ENCODE data around the gene GSTM5. TPM values are rescaled to one million over a fixed set of nuclear protein-coding genes. Genes with fewer than 3 reads are reported as not detected.
A peak's percentile ranks its signal among the peaks of the same experiment; 100 is the strongest.
"Not testable (repeated sequence)": the region's sequence is repeated elsewhere in the genome, so short reads cannot be mapped to it uniquely, and the experiment has no call there.

GSTM5 gene
- total RNA-seq, 6 experiments from 2014 or later = 0.19 to 0.54 (median 0.31) TPM; not detected in 1

DNA sequence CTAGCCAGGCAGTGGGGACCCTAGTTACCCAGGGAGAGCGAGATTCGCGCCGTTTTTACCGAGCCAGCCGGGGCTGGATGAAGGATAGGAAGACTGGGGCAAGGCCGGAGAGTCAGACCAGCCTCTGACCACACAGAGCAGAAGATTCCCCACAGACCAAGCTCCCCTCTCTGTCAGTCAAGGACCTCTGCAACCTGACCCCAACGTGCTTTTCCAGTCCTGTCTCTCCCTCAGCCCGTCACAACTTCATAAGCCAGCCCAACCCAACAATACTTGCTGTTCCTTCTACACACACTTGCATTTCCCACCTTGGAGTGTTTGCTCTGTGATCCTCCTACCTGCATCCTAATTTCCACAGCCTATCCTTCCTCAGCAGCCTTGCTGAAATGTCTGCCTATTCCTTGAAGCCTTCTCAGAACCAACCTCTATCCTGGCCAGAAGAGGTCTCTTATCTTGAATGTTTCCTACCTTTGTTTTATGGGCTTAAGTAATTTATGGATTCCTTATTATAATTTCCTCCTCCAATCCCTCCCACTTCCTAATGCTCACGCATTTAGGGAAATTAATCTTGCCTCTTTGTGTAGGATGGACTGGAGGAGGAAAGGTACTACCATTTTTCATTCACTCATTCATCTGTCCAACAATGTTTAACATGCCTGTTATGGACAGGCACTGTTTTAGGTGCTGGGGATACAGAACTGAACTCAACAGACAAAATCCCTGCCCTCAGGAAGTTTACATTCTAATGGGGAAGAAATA is 28.7 kb downstream of the GSTM5 start, which contains the start of gene GSTM3:
Gene GSTM3 (minus strand): TSS at position 424 of the 759 bp plus-strand sequence. CDS start 751 bp downstream, outside the sequence.
- peaks cover 0 to 11% (median 2%) of the 10 kb centered on the region in 4 donors for H3K4me1 ChIP-seq
- H3K27ac ChIP-seq = peak within 1 kb of the TSS in 1 of 3 donors; percentile 36
- intact Hi-C loops (cut with DNase I) = no loop called here
- TF ChIP-seq, protein P1, sequence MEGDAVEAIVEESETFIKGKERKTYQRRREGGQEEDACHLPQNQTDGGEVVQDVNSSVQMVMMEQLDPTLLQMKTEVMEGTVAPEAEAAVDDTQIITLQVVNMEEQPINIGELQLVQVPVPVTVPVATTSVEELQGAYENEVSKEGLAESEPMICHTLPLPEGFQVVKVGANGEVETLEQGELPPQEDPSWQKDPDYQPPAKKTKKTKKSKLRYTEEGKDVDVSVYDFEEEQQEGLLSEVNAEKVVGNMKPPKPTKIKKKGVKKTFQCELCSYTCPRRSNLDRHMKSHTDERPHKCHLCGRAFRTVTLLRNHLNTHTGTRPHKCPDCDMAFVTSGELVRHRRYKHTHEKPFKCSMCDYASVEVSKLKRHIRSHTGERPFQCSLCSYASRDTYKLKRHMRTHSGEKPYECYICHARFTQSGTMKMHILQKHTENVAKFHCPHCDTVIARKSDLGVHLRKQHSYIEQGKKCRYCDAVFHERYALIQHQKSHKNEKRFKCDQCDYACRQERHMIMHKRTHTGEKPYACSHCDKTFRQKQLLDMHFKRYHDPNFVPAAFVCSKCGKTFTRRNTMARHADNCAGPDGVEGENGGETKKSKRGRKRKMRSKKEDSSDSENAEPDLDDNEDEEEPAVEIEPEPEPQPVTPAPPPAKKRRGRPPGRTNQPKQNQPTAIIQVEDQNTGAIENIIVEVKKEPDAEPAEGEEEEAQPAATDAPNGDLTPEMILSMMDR (IDR thresholded peaks at IDR 0.05) = no peak
- no peak for TF ChIP-seq POLR2A (IDR thresholded peaks at IDR 0.05)
- ATAC-seq (peak in 3 of 4 donors; percentile 6 to 31 (median 20)), DNase-seq (no peak)
- H3K36me3 ChIP-seq = no peaks in the 10 kb centered on the region
- H3K9me3 ChIP-seq = no peaks in the 10 kb centered on the region
- peak within 1 kb of the TSS; percentile 54 to 59 (median 59) for H3K4me3 ChIP-seq
- 23% methylated on average over 2 of the region's 10 CpGs for WGBS (ENCODE audit: insufficient coverage, low coverage, low lambda C conversion rate, missing lambda C conversion rate)
- no peaks in the 10 kb centered on the region for H3K27me3 ChIP-seq

GRCh38 chr1:109748311-109748710 is 36.3 kb downstream of the GSTM5 start:
- H3K4me1 ChIP-seq; H3K27ac ChIP-seq; H3K27me3 ChIP-seq; ATAC-seq; intact Hi-C loops (cut with DNase I); H3K9me3 ChIP-seq; DNase-seq; H3K36me3 ChIP-seq; H3K4me3 ChIP-seq: not testable (repeated sequence)
- WGBS (ENCODE audit: insufficient coverage, low coverage, low lambda C conversion rate, missing lambda C conversion rate) = no CpG with 5 or more reads among the region's 10 CpGs

- no peaks in the 10 kb centered on the region for H3K36me3 ChIP-seq
- intact Hi-C loops (cut with DNase I) = no loop called here
- no peaks in the 10 kb centered on the region for H3K27me3 ChIP-seq
- H3K9me3 ChIP-seq = no peaks in the 10 kb centered on the region
- ATAC-seq (no peak), DNase-seq (no peak)
- TF ChIP-seq, protein P1 (IDR thresholded peaks at IDR 0.05) = no peak
- H3K4me1 ChIP-seq = no peaks in the 10 kb centered on the region
- H3K4me3 ChIP-seq = no peak overlapping the region
- no peak overlapping the region for H3K27ac ChIP-seq
Measured at GRCh38 chr1:109749221-109749620, 37.2 kb downstream of the GSTM5 start.

GRCh38 chr1:109750241-109750882 is 38.3 kb downstream of the GSTM5 start:
- intact Hi-C loops (cut with DNase I) = no loop called here
- no peaks in the 10 kb centered on the region for H3K4me1 ChIP-seq
- no peak for TF ChIP-seq POLR2A (IDR thresholded peaks at IDR 0.05)
- TF ChIP-seq, protein P1 (IDR thresholded peaks at IDR 0.05) = no peak
- no peak for DNase-seq
- H3K9me3 ChIP-seq = no peaks in the 10 kb centered on the region
- H3K4me3 ChIP-seq = no peak overlapping the region
- H3K36me3 ChIP-seq = no peaks in the 10 kb centered on the region
- H3K27me3 ChIP-seq = no peaks in the 10 kb centered on the region
- WGBS (ENCODE audit: insufficient coverage, low coverage, low lambda C conversion rate, missing lambda C conversion rate) = 68% methylated on average over 4 of the region's 11 CpGs
- ATAC-seq = no peak
- no peak overlapping the region for H3K27ac ChIP-seq

GRCh38 chr1:109750920-109751319 is 38.9 kb downstream of the GSTM5 start:
- intact Hi-C loops (cut with DNase I) = no loop called here
- TF ChIP-seq, protein P1 (IDR thresholded peaks at IDR 0.05) = no peak
- no peak for TF ChIP-seq POLR2A (IDR thresholded peaks at IDR 0.05)
- no peaks in the 10 kb centered on the region for H3K9me3 ChIP-seq
- no peaks in the 10 kb centered on the region for H3K4me1 ChIP-seq
- 73% methylated on average over 4 of the region's 6 CpGs for WGBS (ENCODE audit: insufficient coverage, low coverage, low lambda C conversion rate, missing lambda C conversion rate)
- no peak for ATAC-seq
- no peak overlapping the region for H3K27ac ChIP-seq
- DNase-seq = no peak
- H3K36me3 ChIP-seq = no peaks in the 10 kb centered on the region
- H3K27me3 ChIP-seq = no peaks in the 10 kb centered on the region
- no peak overlapping the region for H3K4me3 ChIP-seq

All from right lobe of liver (tissue), 6 donors.